Measurements from ENCODE around the gene ZP1.

GRCh38 chr11:60852982-60853950 lies 14.1 kb upstream of the ZP1 start:
- TF ChIP-seq, protein P1, sequence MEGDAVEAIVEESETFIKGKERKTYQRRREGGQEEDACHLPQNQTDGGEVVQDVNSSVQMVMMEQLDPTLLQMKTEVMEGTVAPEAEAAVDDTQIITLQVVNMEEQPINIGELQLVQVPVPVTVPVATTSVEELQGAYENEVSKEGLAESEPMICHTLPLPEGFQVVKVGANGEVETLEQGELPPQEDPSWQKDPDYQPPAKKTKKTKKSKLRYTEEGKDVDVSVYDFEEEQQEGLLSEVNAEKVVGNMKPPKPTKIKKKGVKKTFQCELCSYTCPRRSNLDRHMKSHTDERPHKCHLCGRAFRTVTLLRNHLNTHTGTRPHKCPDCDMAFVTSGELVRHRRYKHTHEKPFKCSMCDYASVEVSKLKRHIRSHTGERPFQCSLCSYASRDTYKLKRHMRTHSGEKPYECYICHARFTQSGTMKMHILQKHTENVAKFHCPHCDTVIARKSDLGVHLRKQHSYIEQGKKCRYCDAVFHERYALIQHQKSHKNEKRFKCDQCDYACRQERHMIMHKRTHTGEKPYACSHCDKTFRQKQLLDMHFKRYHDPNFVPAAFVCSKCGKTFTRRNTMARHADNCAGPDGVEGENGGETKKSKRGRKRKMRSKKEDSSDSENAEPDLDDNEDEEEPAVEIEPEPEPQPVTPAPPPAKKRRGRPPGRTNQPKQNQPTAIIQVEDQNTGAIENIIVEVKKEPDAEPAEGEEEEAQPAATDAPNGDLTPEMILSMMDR (IDR thresholded peaks at IDR 0.05): no peak
- TF ChIP-seq POLR2AphosphoS5 (IDR thresholded peaks at IDR 0.05): no peak
- TF ChIP-seq POLR2A (IDR thresholded peaks at IDR 0.05): no peak

All from upper lobe of left lung (tissue), 4 donors.